ENCODE results near the gene AFF1. TPM values are rescaled to one million over a fixed set of nuclear protein-coding genes. Genes with fewer than 3 reads are reported as not detected.

AFF1 gene
- total RNA-seq, 4 donors from 2014 or later: 26.7 to 200 (median 92.5) TPM

DNA sequence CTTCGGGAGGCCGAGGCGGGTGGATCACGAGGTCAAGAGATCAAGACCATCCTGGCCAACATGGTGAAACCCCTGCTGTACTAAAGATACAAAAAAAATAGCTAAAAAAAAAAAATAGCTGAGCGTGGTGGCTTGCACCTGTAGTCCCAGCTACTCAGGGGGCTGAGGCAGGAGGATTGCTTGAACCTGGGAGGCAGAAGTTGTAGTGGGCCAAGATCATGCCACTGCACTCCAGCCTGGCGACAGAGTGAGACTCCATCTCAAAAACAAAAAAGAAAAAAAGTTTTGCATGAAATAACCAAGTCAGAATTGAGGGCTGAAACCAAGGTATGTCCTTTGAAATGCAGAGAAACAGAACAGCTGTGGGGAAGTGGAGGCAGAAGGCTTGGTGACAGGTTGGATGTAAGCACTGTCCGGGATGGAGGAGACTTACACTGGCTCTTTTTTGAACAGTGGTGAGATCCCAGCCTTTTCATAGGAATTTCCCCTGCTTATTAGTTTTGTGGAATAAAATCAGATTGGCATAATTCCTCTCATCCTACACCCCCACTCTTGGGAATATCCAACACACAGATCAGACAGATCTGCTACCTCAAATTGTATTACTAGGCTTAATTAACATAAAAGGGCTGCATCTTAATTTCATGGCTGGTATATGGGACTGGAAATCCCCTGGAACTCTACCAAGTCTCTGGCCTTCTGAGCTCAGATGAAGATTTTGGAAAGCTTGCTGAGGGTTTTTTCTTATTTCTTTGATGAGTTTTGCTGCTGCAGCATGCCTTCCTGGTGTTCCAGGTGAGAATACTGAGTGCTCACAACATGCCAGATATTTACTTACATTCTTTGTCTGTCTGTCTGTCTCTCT, 23.8 kb upstream of the AFF1 start:
- Histone ChIP-seq H3K27me3 (no peaks in the 10 kb centered on the region), H3K9me3 (no peaks in the 10 kb centered on the region), H3K4me3 (no peak overlapping the region), H3K27ac (no peak overlapping the region), H3K4me1 (no peaks in the 10 kb centered on the region), H3K36me3 (no peaks in the 10 kb centered on the region)
- intact Hi-C loops (cut with DNase I; ENCODE audit: low total_unique reads): no loop called here
- TF ChIP-seq POLR2A (IDR thresholded peaks at IDR 0.05): no peak
- TF ChIP-seq, protein P1, sequence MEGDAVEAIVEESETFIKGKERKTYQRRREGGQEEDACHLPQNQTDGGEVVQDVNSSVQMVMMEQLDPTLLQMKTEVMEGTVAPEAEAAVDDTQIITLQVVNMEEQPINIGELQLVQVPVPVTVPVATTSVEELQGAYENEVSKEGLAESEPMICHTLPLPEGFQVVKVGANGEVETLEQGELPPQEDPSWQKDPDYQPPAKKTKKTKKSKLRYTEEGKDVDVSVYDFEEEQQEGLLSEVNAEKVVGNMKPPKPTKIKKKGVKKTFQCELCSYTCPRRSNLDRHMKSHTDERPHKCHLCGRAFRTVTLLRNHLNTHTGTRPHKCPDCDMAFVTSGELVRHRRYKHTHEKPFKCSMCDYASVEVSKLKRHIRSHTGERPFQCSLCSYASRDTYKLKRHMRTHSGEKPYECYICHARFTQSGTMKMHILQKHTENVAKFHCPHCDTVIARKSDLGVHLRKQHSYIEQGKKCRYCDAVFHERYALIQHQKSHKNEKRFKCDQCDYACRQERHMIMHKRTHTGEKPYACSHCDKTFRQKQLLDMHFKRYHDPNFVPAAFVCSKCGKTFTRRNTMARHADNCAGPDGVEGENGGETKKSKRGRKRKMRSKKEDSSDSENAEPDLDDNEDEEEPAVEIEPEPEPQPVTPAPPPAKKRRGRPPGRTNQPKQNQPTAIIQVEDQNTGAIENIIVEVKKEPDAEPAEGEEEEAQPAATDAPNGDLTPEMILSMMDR (IDR thresholded peaks at IDR 0.05): no peak
- no peak for DNase-seq

GRCh38 chr4:86916392-86916791, 18.4 kb upstream of the AFF1 start:
- H3K36me3 ChIP-seq: no peaks in the 10 kb centered on the region
- no peak for DNase-seq

DNA sequence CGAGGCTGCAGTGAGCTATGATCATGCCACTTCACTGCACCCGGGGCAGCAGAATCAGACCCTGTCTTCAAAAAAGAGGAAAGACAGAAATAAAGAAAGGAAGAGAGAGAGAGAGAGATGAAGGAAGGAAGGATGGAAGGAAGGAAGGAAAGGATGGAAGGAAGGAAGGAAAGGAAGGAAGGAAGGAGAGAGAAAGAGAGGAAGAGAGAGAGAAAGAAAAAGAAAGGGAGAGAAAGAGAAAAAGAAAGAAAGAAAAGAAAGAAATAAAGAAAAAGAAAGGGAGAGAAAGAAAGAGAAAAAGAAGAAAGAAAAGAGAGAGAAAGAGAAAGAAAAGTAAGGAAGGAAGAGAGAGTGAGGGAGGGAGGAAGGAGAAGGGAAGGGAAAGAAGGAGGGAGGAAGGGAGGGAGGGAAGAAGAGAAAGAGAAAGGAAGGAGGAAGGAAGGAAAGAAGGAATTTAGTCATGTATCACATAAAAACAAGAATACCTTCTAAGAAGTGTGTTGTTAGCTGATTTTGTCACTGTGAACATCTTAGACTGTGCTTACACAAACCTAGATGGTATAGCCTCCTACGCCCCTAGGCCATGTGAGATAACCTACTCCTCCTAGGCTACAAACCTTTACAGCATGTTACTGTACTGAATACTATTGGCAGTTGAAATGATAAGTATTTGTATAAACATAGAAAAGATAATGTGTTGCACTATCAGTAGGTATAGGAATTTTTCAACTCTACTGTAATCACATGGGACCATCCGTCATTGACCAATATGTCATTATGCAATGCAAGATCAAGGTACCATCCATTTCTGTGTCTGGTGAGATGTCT, 17.4 kb upstream of the AFF1 start:
- TF ChIP-seq, protein P1 (IDR thresholded peaks at IDR 0.05): no peak
- no peak for TF ChIP-seq POLR2A (IDR thresholded peaks at IDR 0.05)
- DNase-seq: no peak
- no peak overlapping the region for H3K27ac ChIP-seq
- no peaks in the 10 kb centered on the region for H3K9me3 ChIP-seq
- no peaks in the 10 kb centered on the region for H3K36me3 ChIP-seq
- no peak overlapping the region for H3K4me3 ChIP-seq
- H3K4me1 ChIP-seq: no peaks in the 10 kb centered on the region
- intact Hi-C loops (cut with DNase I; ENCODE audit: low total_unique reads): no loop called here
- no peaks in the 10 kb centered on the region for H3K27me3 ChIP-seq

More at GRCh38 chr4:86916392-86916791, 18.4 kb upstream of the AFF1 start:
- no peaks in the 10 kb centered on the region for H3K27me3 ChIP-seq
- H3K27ac ChIP-seq: no peak overlapping the region
- no peak for TF ChIP-seq POLR2A (IDR thresholded peaks at IDR 0.05)
- TF ChIP-seq, protein P1 (IDR thresholded peaks at IDR 0.05): no peak
- H3K4me1 ChIP-seq: no peaks in the 10 kb centered on the region
- H3K4me3 ChIP-seq: no peak overlapping the region
- no peaks in the 10 kb centered on the region for H3K9me3 ChIP-seq
- intact Hi-C loops (cut with DNase I; ENCODE audit: low total_unique reads): no loop called here

GRCh38 chr4:86918539-86919072, 16.2 kb upstream of the AFF1 start:
- DNase-seq: no peak
- TF ChIP-seq, protein P1 (IDR thresholded peaks at IDR 0.05): no peak
- TF ChIP-seq POLR2A (IDR thresholded peaks at IDR 0.05): no peak
- no peaks in the 10 kb centered on the region for H3K36me3 ChIP-seq
- H3K4me1 ChIP-seq: no peaks in the 10 kb centered on the region
- H3K27me3 ChIP-seq: no peaks in the 10 kb centered on the region
- intact Hi-C loops (cut with DNase I; ENCODE audit: low total_unique reads): no loop called here
- H3K9me3 ChIP-seq: no peaks in the 10 kb centered on the region
- H3K4me3 ChIP-seq: no peak overlapping the region
- H3K27ac ChIP-seq: no peak overlapping the region

Measured in uterus (tissue), 4 donors.